ENCODE results near the gene HSPH1.
A peak's percentile ranks its signal among the peaks of the same experiment; 100 is the strongest.

HSPH1 gene

GRCh38 chr13:31133621-31134020 lies 28.1 kb downstream of the HSPH1 start:
- DNase-seq (ENCODE audit: low spot score) = no peak
- no peak for FAIRE-seq

- no peak for DNase-seq (ENCODE audit: low spot score)
- FAIRE-seq = no peak
Measured at GRCh38 chr13:31131470-31131961, 30.2 kb downstream of the HSPH1 start.

DNA sequence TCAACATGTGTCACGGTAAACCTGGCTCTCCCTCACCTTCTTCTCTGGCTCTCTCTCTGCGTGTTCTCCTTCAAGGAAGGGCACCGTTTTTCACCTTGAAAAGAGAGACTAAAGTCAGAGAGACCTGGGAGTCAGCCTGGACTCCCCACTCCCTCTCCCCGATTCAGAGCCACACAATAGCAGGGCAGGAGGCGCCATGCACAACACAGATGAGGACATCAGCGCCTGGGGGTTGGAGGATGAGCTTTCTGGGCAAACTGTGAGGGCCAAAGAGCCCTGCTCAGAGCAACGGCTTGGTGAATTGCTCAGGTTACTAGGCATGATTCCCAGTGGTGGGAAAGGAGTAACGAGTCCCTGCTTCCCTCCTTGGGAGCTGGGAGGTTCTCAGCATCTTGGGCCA lies 32.3 kb downstream of the HSPH1 start:
- no peak for DNase-seq (ENCODE audit: low spot score)
- FAIRE-seq = no peak

DNA sequence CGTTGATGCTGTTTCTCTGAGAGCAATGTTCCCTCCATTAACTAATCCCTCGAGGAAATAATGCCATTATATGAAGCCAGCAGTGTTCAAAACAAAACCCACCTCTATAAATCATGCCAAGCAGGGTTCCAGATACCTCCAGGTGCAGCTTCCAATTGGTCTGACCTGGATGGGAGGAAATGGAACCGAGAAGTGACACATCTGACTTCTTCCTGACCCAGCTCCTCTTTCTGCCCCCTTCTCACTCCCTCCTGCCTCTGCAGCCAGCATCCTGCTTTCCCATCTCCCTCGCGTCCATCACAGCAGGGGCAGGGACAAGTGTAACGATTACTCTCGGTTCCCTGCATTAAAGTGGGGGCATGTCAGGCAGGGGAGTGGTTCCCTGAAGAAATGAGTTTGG lies 37.5 kb downstream of the HSPH1 start:
- DNase-seq (ENCODE audit: low spot score) (no peak), FAIRE-seq (no peak)

- no peak for FAIRE-seq
Measured at GRCh38 chr13:31122544-31123260, 39.0 kb downstream of the HSPH1 start.

DNA sequence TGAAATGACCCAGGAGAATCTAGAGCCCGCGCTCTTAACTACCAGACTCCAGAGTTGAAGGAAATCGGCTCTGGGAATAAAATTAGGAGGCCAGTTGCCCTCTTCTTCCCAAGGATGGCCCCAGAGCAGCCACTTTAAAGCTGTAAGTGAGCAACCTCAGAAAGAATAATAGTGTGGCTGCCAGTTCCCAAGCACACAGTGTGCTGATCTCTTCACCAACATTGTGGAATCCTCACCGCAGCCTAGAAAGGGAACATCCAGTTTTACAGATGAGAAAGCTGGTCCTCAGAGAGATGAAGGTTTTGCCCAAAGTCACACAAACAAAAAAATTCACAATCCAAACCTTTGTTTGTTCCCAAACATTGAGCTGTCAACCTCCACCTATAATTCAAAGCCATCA lies 39.6 kb downstream of the HSPH1 start:
- FAIRE-seq (no peak), DNase-seq (ENCODE audit: low spot score) (no peak)

More at GRCh38 chr13:31122544-31123260, 39.0 kb downstream of the HSPH1 start:
- no peak for DNase-seq (ENCODE audit: low spot score)

DNA sequence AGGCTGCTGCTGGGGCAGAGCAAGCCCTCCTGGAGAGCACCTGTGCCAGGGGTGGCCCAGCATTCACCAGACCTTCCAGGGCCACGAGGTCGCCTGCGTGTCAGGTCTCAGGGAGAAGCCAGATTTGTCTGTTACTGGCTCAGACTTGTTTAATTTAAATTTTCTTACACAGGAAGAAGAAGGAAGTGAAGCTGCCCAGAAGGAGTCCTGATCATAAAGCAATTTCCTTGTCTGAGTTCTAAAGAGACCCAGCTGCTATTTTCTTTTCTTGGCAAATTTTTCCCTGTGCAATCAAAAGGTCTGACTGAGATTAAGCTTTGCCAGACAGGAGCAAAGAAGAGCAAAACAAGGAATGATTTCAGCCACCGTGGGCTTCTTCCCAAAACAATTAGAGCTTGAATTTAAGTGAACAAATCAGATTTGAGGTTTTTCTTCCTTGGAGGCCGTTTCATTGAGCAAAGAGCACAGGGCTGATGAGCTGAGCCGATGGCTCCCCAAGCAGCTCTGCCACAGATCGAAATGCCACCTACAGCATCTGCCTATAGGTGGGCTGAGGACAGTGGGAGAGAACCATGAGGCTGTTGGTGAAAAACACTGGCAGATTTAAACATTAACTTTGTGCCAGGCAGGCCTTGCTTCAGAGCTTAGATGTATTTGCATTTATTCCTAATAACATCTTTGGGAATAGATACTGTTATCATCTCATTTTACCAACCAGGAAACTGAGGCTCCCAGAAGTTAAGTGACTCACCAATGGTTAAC lies 40.1 kb downstream of the HSPH1 start:
- FAIRE-seq (no peak), DNase-seq (ENCODE audit: low spot score) (no peak)

- FAIRE-seq = no peak
- DNase-seq (ENCODE audit: low spot score) = no peak
Measured at GRCh38 chr13:31119966-31120700, 41.6 kb downstream of the HSPH1 start.

DNA sequence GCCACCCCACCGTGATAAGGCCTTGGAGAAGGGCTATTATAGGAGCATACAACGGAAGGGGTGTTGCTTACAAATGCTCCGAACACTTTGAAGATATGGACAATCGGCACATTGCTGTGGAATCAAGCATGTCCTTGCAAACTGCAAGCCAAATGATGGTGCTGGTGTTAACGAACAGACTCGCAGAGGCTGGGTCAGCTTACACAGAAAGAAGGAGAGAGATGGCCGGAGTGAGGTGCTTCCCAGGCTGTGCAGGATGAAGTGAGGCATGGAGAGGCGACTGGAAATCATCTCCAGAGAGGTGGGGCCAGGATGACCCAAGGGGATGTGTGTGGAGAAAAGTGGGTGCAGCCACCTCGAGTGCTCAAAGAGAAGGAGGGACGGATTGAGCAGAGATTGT lies 42.2 kb downstream of the HSPH1 start:
- DNase-seq (ENCODE audit: low spot score) = no peak
- FAIRE-seq = no peak

DNA sequence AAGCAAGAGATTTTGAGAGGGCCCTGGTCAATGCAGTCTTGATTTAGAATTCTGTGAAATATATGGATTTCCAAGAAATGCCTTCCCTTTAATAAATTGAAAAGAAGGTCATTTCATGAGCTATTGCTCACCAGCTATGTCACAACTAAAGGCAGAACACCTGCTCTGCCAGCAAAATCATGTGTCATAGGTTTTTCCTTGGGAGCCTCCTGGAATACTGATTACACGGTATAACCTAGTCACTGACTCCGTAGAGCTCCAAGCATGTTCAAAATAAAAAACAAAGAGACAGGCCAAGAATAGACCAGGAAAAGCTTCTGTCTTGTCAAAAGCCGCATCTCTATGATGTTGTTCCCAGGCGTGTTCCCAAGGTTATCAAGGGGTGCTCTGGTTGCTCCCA lies 45.5 kb downstream of the HSPH1 start:
- no peak for FAIRE-seq
- DNase-seq (ENCODE audit: low spot score) = no peak

GRCh38 chr13:31115616-31116015 lies 46.1 kb downstream of the HSPH1 start:
- DNase-seq (ENCODE audit: low spot score) (no peak), FAIRE-seq (no peak)

GRCh38 chr13:31114641-31115040 lies 47.1 kb downstream of the HSPH1 start:
- FAIRE-seq (no peak), DNase-seq (ENCODE audit: low spot score) (no peak)

DNA sequence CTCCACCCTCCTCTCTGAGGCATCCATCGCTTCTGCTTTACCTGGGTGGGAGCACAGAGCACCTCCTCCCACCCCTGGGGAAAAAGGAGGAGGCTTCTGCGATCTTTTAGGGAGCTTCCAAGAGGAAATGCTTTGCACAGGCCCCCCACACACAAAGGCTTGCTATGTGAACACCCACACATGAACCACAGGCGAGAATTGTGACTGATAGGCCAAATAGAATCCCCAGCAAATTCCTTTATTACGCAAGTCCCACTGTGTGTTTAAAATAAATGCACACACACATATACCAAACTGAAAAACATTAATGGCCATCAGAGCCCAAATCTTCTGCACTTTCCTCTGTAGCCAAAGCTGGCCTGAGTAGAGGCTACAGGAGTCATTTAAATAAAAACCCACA lies 50.6 kb downstream of the HSPH1 start:
- FAIRE-seq = no peak
- DNase-seq (ENCODE audit: low spot score) = no peak

GRCh38 chr13:31110617-31111016 lies 51.1 kb downstream of the HSPH1 start:
- DNase-seq (ENCODE audit: low spot score) (no peak), FAIRE-seq (no peak)

DNA sequence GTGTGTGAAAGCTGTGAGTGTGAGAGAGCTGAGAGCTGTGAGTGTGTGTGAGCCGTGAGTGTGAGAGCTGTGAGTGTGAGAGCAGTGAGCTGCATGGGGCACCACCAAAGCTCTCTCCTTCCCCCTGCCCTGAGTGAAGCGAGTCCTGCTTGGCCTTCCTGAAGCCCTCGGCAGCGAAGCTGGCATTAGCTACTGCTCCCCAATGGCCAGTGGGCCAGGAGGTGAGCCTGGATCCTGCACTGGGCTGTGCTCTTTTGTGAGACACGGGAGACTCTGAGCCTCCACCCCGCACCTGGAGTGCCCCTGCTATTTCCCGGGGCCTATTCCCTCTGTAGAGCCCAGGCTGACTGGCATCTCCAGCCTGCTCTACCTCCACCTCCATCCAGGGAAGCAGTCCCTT lies 51.5 kb downstream of the HSPH1 start:
- no peak for FAIRE-seq

DNA sequence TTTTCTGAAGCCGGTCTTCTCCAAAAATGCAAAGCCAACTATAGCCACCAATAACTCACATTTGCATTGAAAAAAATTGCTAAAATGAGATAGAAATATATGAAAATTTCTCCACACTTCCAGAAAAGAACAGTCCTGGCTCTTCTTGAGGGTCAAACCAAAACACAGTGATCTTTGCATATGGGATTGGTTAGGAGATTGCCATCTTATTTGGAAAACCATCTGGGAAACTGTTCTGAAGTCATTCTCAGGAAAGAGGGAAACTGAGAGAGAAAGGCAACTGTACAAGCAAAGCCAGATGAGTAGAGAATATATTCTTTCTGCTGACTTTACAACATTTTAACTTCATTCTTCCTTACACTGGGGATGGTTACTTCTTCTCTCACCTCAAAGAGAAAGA lies 54.6 kb downstream of the HSPH1 start:
- FAIRE-seq (no peak), DNase-seq (ENCODE audit: low spot score) (no peak)

More for the DNA sequence above, 51.5 kb downstream of the HSPH1 start:
- no peak for DNase-seq (ENCODE audit: low spot score)

DNA sequence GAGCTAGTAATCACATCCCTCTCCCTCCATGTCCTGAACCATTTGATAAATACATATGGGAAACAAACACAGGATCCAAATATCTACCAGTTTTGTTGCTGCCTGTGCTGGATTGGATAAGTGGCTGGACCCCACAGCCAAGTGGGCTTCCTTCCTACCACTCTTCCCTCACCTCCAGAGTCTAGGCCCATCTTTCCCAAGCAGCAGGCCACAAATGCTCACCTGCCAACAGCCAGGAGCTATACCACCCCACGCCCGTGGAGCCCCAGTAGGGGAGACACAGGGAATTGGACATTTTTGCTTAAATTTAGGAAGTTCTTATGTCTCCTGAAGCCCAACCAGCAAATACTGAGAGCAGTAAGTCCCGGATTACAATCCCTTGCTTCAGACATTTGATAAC lies 55.8 kb downstream of the HSPH1 start:
- FAIRE-seq = no peak
- no peak for DNase-seq (ENCODE audit: low spot score)

GRCh38 chr13:31105020-31105795 lies 56.5 kb downstream of the HSPH1 start:
- FAIRE-seq = no peak
- no peak for DNase-seq (ENCODE audit: low spot score)

DNA sequence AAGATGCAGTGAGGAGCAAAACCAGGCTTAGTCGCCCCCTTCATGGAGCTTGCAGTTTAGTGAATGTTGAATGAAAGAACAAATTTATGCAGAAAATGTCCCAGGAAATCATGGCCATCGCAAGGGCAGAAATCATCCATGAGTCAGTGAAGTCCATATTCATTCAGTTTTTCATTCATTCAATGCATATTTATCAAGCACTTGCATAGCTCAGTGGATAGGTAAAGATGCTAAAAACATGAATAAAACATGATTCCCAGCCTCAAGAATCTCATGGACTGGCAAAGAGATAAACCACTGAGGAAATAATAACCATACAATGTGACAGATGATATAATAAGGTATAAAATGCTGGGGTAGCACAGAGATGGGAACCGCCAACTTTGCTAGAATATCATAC lies 58.8 kb downstream of the HSPH1 start:
- FAIRE-seq (no peak), DNase-seq (ENCODE audit: low spot score) (no peak)

- DNase-seq (ENCODE audit: low spot score) = peak; percentile 3
- FAIRE-seq = no peak
Measured at GRCh38 chr13:31101472-31102170, 60.1 kb downstream of the HSPH1 start.

DNA sequence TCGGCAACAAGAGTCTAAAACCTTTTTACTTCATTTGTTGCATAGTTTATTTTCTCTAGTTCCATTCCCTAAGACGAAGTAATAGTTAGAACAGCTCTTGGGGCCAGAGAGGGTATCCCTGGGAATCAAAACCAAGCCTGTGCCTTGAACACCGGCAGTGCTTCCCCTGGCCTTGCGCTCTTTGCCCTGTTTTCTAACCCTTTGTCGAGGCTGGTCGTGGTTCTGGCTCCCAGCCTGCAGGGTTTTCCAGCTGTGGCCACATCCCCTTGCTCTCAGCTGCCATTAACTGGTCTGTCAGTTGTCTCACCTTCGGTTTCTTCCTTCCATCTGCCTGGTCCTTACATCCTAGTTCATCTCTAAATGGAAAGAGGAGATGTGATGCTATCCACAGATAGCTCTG lies 61.0 kb downstream of the HSPH1 start:
- no peak for DNase-seq (ENCODE audit: low spot score)
- no peak for FAIRE-seq
